ENCODE measurements around the gene RAB29.
"Not testable (repeated sequence)": the region's sequence is repeated elsewhere in the genome, so short reads cannot be mapped to it uniquely, and the experiment has no call there.

The RAB29 gene

GRCh38 chr1:205760606-205761005 lies 14.7 kb downstream of the RAB29 start:
- no peak for DNase-seq

- no peak for DNase-seq
These were observed 18.7 kb downstream of the RAB29 start for GRCh38 chr1:205756552-205756951.

GRCh38 chr1:205754857-205755256 lies 20.4 kb downstream of the RAB29 start:
- DNase-seq = no peak

- peak; percentile 18 for DNase-seq
These were observed 24.1 kb downstream of the RAB29 start for GRCh38 chr1:205751036-205751651.

GRCh38 chr1:205750138-205751035 lies 24.9 kb downstream of the RAB29 start, which contains the start of gene NUCKS1:
Gene NUCKS1 (minus strand): TSS chr1:205750182. CDS start chr1:205749973, 209 bp downstream.
- DNase-seq = peak; percentile 99

- peak; percentile 93 for DNase-seq
These were observed 25.8 kb downstream of the RAB29 start for GRCh38 chr1:205749234-205750137.

GRCh38 chr1:205748403-205749233 lies 26.7 kb downstream of the RAB29 start:
- peak; percentile 54 for DNase-seq

GRCh38 chr1:205746757-205747412 lies 28.4 kb downstream of the RAB29 start:
- DNase-seq = no peak

GRCh38 chr1:205744403-205744802 lies 30.9 kb downstream of the RAB29 start:
- no peak for DNase-seq

GRCh38 chr1:205743977-205744376 lies 31.3 kb downstream of the RAB29 start:
- no peak for DNase-seq

GRCh38 chr1:205741681-205742080 lies 33.6 kb downstream of the RAB29 start:
- DNase-seq = no peak

- DNase-seq = peak; percentile 82
These were observed 35.7 kb downstream of the RAB29 start for GRCh38 chr1:205739348-205740160.

- DNase-seq = peak; percentile 6
These were observed 40.1 kb downstream of the RAB29 start for GRCh38 chr1:205735218-205735617.

- no peak for DNase-seq
These were observed 41.7 kb downstream of the RAB29 start for GRCh38 chr1:205733438-205734175.

- DNase-seq = no peak
These were observed 45.2 kb downstream of the RAB29 start for GRCh38 chr1:205729945-205730610.

GRCh38 chr1:205726619-205727125 lies 48.6 kb downstream of the RAB29 start:
- DNase-seq = no peak

- DNase-seq = no peak
These were observed 49.8 kb downstream of the RAB29 start for GRCh38 chr1:205725514-205725913.

- DNase-seq = not testable (repeated sequence)
These were observed 54.5 kb downstream of the RAB29 start for GRCh38 chr1:205720740-205721139.

GRCh38 chr1:205719762-205720161 lies 55.5 kb downstream of the RAB29 start:
- no peak for DNase-seq

Measured in HCEC 1CT (cell line).